Embryonic facial prominence (tissue), 1 donor: ENCODE measurements around the gene FLG.
"Not testable (repeated sequence)": the region's sequence is repeated elsewhere in the genome, so short reads cannot be mapped to it uniquely, and the experiment has no call there.

Experiments
- DNase-seq: peaks from one replicate; pipeline ENCODE4 v3.0.0-alpha.2; 2016; ENCODE audit errors: extremely low spot score

The FLG gene

DNA sequence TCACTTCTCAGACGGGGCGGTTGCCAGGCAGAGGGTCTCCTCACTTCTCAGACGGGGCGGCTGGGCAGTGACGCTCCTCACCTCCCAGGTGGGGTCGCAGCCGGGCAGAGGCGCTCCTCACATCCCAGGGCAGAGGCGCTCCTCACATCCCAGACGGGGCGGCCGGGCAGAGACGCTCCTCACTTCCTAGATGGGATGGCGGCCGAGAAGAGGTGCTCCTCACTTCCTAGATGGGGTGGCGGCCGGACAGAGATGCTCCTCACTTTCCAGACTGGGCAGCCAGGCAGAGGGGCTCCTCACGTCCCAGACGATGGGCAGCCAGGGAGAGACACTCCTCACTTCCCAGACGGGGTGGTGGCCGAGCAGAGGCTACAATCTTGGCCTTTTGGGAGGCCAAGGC lies 68.6 kb downstream of the FLG start:
- DNase-seq, result not testable (repeated sequence)
